GM23338 (cell line): Measurements from ENCODE around the gene TCFL5. TPM values are rescaled to one million over a fixed set of nuclear protein-coding genes. Genes with fewer than 3 reads are reported as not detected.

ENCODE experiments used
- ATAC-seq: fragments of 200-7000 bp; cut with Tn5 transposase; 3 replicates; pipeline ENCODE4 v1.9.1; 2020
- DNase-seq: peaks from one replicate; pipeline ENCODE4 v3.0.0-alpha.2; 2015; ENCODE audit warnings: low spot score
- H2AFZ ChIP-seq: fragments of 200-600 bp; sonication (generic); 2 replicates; pipeline ENCODE4 v1.8.0; 2016; ENCODE audit warnings: antibody characterized with exemption, mild to moderate bottlenecking, moderate library complexity
- H3F3A ChIP-seq: fragments of 200-600 bp; sonication (generic); replicated peaks from 2 replicates; pipeline ENCODE4 v1.8.0; 2017; ENCODE audit warnings: antibody characterized with exemption, mixed run types, low read depth
- H3K27ac ChIP-seq: fragments of 200-600 bp; sonication (generic); 2 replicates; pipeline ENCODE4 v1.6.1; 2016; ENCODE audit warnings: low read depth
- H3K27me3 ChIP-seq: fragments of 200-600 bp; sonication (generic); 2 replicates; pipeline ENCODE4 v1.8.0; 2016; ENCODE audit warnings: mild to moderate bottlenecking, mixed run types, moderate library complexity; ENCODE audit not compliant: insufficient read depth
- H3K36me3 ChIP-seq: fragments of 200-600 bp; sonication (generic); 2 replicates; pipeline ENCODE4 v1.8.0; 2016; ENCODE audit warnings: mild to moderate bottlenecking; ENCODE audit not compliant: insufficient read depth
- H3K4me1 ChIP-seq: fragments of 200-600 bp; sonication (generic); 2 replicates; pipeline ENCODE4 v1.8.0; 2016; ENCODE audit warnings: mild to moderate bottlenecking, moderate library complexity; ENCODE audit not compliant: insufficient read depth
- H3K4me2 ChIP-seq: fragments of 200-600 bp; sonication (generic); 2 replicates; pipeline ENCODE4 v1.7.1; 2017; ENCODE audit warnings: mixed run types
- H3K4me3 ChIP-seq: fragments of 200-600 bp; sonication (generic); 2 replicates; pipeline ENCODE4 v1.6.1; 2016; ENCODE audit warnings: mixed run types
- H3K79me2 ChIP-seq: fragments of 200-600 bp; sonication (generic); replicated peaks from 2 replicates; pipeline ENCODE4 v1.8.0; 2017; ENCODE audit warnings: mild to moderate bottlenecking; ENCODE audit not compliant: insufficient read depth
- H3K9me2 ChIP-seq: fragments of 200-600 bp; sonication (generic); 2 replicates; pipeline ENCODE4 v1.8.0; 2017; ENCODE audit not compliant: insufficient read depth
- H4K20me1 ChIP-seq: fragments of 200-600 bp; sonication (generic); replicated peaks from 2 replicates; pipeline ENCODE4 v1.8.0; 2017; ENCODE audit warnings: mild to moderate bottlenecking; ENCODE audit not compliant: insufficient read depth
- H3K27ac Mint-ChIP-seq: 2 replicates; pipeline ENCODE4 v1.8.0; 2020; ENCODE audit warnings: inconsistent platforms, mild to moderate bottlenecking, moderate library complexity, mixed read lengths
- H3K27me3 Mint-ChIP-seq: 3 replicates; pipeline ENCODE4 v1.8.0; 2022; ENCODE audit warnings: low read depth, mild to moderate bottlenecking, moderate library complexity, mixed read lengths, inconsistent platforms; ENCODE audit not compliant: insufficient read depth, poor library complexity
- H3K36me3 Mint-ChIP-seq: 3 replicates; pipeline ENCODE4 v1.8.0; 2021; ENCODE audit warnings: low read depth, mild to moderate bottlenecking, inconsistent platforms, moderate library complexity, mixed read lengths
- H3K4me1 Mint-ChIP-seq: 3 replicates; pipeline ENCODE4 v1.8.0; 2020; ENCODE audit warnings: mild to moderate bottlenecking, inconsistent platforms, mixed read lengths
- H3K4me3 Mint-ChIP-seq: 3 replicates; pipeline ENCODE4 v1.8.0; 2021; ENCODE audit warnings: moderate library complexity, mild to moderate bottlenecking, inconsistent platforms, mixed read lengths
- H3K9me3 Mint-ChIP-seq: 3 replicates; pipeline ENCODE4 v1.8.0; 2020; ENCODE audit warnings: moderate library complexity, mild to moderate bottlenecking, inconsistent platforms, mixed read lengths
- CREB1 ChIP-seq: fragments of 250-450 bp; sonication (Bioruptor Pico); IDR thresholded peaks from 2 replicates; pipeline ENCODE4 v1.5.0; 2020; ENCODE audit warnings: low read depth, mild to moderate bottlenecking, moderate library complexity
- EZH2 ChIP-seq: fragments of 200-600 bp; sonication (generic); IDR thresholded peaks from one replicate; pipeline ENCODE4 v1.8.0; 2017; ENCODE audit warnings: antibody characterized with exemption, mild to moderate bottlenecking, low read depth; ENCODE audit not compliant: unreplicated experiment
- EZH2phosphoT487 ChIP-seq: fragments of 200-600 bp; sonication (generic); IDR thresholded peaks from one replicate; pipeline ENCODE4 v1.8.1; 2018; ENCODE audit warnings: antibody characterized with exemption; ENCODE audit not compliant: unreplicated experiment
- JUNB ChIP-seq: IDR thresholded peaks from one replicate; pipeline ENCODE4 v1.6.1; 2016; ENCODE audit warnings: antibody characterized with exemption; ENCODE audit not compliant: unreplicated experiment
- NANOG ChIP-seq: IDR thresholded peaks from 2 replicates; pipeline ENCODE4 v1.6.1; 2016; ENCODE audit warnings: antibody characterized with exemption, borderline replicate concordance
- POLR2AphosphoS5 ChIP-seq: IDR thresholded peaks from 2 replicates; pipeline ENCODE4 v1.6.1; 2016; ENCODE audit warnings: antibody characterized with exemption, low read depth
- ZNF114 ChIP-seq: fragments of 250-450 bp; sonication (Bioruptor Pico); IDR thresholded peaks from 2 replicates; pipeline ENCODE4 v1.5.0; 2020; ENCODE audit warnings: mild to moderate bottlenecking, moderate library complexity
- ZNF331 ChIP-seq: fragments of 250-450 bp; sonication (Bioruptor Pico); IDR thresholded peaks from 2 replicates; pipeline ENCODE4 v1.5.0; 2020; ENCODE audit warnings: low read depth, mild to moderate bottlenecking, moderate library complexity
- polyA plus RNA-seq: library from polyadenylated mRNA; unstranded; fragments of >200 nt; fragmentation: Nextera tagmentation; extraction: Ambion mirVana; gene quantifications from 2 replicates; pipeline ENCODE4 v1.2.1, GENCODE V29; 2016
- total RNA-seq: library from RNA; depleted of rRNA; stranded (reverse); fragments of >200 nt; shearing (Covaris generic); gene quantifications from 2 replicates; pipeline ENCODE4 v1.2.3, GENCODE V29; 2014
- TF ChIP-seq, protein P1 (sequence below): IDR thresholded peaks from 2 replicates; pipeline ENCODE4 v1.6.1; 2016; ENCODE audit warnings: antibody characterized with exemption
- TF ChIP-seq, protein P2 (sequence below): IDR thresholded peaks from one replicate; pipeline ENCODE4 v1.6.1; 2018; ENCODE audit warnings: antibody characterized with exemption; ENCODE audit not compliant: unreplicated experiment
- TF ChIP-seq, protein P3 (sequence below): fragments of 250-450 bp; sonication (Bioruptor Pico); IDR thresholded peaks from 2 replicates; pipeline ENCODE4 v1.5.0; 2020; ENCODE audit warnings: mild to moderate bottlenecking, moderate library complexity
- TF ChIP-seq, protein P4 (sequence below), 2 experiments: fragments of 200-600 bp in 1 of 2; sonication (generic) in 1 of 2; conservative IDR thresholded peaks; 2 replicates each; pipeline versions ENCODE4 v1.5.1 to v1.6.1; 2016 to 2017; ENCODE audit warnings: antibody characterized with exemption in 2 of 2, low read depth in 2 of 2, mild to moderate bottlenecking in 2 of 2, moderate library complexity in 1 of 2

TCFL5 gene
- total and polyA plus RNA-seq, 2 experiments from 2014 or later: 5.8 to 19.3 TPM

DNA sequence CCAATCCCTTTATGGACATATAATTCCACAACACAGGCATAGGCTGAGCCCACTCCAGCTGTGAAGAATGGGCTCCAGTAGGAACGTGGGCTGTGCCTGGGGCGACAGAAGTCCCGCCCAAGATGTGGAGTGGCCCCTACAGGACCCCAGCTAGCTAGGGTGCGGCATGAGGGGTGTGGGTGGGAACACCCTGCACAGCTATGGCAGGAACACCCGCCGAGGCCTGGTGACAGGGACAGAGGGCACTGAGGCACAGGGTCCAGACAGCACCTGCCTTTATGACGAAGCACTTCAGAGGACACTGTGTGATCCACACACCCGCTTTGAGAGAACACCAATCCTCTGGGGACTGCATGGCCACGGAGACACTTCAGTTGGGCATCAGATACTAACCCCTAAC lies 28.2 kb upstream of the TCFL5 start:
- H3K4me1 ChIP-seq: peaks cover 8% of the 10 kb centered on the region
- H3K27me3 Mint-ChIP-seq: peaks cover 16% of the 10 kb centered on the region

More for the DNA sequence above, 28.2 kb upstream of the TCFL5 start:
- H3K9me2 ChIP-seq: no peaks in the 10 kb centered on the region
- H3K79me2 ChIP-seq: no peaks in the 10 kb centered on the region
- no peak for ATAC-seq
- peaks cover 77% of the 10 kb centered on the region for H3K36me3 ChIP-seq
- no peak overlapping the region for H3K27ac ChIP-seq
- no peak overlapping the region for H3K4me3 ChIP-seq
- H3K27me3 ChIP-seq: no peaks in the 10 kb centered on the region
- TF ChIP-seq EZH2 (no peak), ZNF114 (CRISPR knock-in tag) (no peak), NANOG (no peak), JUNB (no peak), EZH2phosphoT487 (no peak), CREB1 (CRISPR knock-in tag) (no peak), ZNF331 (CRISPR knock-in tag) (no peak), POLR2AphosphoS5 (no peak)
- TF ChIP-seq, protein P1, sequence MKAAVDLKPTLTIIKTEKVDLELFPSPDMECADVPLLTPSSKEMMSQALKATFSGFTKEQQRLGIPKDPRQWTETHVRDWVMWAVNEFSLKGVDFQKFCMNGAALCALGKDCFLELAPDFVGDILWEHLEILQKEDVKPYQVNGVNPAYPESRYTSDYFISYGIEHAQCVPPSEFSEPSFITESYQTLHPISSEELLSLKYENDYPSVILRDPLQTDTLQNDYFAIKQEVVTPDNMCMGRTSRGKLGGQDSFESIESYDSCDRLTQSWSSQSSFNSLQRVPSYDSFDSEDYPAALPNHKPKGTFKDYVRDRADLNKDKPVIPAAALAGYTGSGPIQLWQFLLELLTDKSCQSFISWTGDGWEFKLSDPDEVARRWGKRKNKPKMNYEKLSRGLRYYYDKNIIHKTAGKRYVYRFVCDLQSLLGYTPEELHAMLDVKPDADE: no peak
- TF ChIP-seq, protein P2, sequence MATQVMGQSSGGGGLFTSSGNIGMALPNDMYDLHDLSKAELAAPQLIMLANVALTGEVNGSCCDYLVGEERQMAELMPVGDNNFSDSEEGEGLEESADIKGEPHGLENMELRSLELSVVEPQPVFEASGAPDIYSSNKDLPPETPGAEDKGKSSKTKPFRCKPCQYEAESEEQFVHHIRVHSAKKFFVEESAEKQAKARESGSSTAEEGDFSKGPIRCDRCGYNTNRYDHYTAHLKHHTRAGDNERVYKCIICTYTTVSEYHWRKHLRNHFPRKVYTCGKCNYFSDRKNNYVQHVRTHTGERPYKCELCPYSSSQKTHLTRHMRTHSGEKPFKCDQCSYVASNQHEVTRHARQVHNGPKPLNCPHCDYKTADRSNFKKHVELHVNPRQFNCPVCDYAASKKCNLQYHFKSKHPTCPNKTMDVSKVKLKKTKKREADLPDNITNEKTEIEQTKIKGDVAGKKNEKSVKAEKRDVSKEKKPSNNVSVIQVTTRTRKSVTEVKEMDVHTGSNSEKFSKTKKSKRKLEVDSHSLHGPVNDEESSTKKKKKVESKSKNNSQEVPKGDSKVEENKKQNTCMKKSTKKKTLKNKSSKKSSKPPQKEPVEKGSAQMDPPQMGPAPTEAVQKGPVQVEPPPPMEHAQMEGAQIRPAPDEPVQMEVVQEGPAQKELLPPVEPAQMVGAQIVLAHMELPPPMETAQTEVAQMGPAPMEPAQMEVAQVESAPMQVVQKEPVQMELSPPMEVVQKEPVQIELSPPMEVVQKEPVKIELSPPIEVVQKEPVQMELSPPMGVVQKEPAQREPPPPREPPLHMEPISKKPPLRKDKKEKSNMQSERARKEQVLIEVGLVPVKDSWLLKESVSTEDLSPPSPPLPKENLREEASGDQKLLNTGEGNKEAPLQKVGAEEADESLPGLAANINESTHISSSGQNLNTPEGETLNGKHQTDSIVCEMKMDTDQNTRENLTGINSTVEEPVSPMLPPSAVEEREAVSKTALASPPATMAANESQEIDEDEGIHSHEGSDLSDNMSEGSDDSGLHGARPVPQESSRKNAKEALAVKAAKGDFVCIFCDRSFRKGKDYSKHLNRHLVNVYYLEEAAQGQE: no peak
- TF ChIP-seq, protein P3, sequence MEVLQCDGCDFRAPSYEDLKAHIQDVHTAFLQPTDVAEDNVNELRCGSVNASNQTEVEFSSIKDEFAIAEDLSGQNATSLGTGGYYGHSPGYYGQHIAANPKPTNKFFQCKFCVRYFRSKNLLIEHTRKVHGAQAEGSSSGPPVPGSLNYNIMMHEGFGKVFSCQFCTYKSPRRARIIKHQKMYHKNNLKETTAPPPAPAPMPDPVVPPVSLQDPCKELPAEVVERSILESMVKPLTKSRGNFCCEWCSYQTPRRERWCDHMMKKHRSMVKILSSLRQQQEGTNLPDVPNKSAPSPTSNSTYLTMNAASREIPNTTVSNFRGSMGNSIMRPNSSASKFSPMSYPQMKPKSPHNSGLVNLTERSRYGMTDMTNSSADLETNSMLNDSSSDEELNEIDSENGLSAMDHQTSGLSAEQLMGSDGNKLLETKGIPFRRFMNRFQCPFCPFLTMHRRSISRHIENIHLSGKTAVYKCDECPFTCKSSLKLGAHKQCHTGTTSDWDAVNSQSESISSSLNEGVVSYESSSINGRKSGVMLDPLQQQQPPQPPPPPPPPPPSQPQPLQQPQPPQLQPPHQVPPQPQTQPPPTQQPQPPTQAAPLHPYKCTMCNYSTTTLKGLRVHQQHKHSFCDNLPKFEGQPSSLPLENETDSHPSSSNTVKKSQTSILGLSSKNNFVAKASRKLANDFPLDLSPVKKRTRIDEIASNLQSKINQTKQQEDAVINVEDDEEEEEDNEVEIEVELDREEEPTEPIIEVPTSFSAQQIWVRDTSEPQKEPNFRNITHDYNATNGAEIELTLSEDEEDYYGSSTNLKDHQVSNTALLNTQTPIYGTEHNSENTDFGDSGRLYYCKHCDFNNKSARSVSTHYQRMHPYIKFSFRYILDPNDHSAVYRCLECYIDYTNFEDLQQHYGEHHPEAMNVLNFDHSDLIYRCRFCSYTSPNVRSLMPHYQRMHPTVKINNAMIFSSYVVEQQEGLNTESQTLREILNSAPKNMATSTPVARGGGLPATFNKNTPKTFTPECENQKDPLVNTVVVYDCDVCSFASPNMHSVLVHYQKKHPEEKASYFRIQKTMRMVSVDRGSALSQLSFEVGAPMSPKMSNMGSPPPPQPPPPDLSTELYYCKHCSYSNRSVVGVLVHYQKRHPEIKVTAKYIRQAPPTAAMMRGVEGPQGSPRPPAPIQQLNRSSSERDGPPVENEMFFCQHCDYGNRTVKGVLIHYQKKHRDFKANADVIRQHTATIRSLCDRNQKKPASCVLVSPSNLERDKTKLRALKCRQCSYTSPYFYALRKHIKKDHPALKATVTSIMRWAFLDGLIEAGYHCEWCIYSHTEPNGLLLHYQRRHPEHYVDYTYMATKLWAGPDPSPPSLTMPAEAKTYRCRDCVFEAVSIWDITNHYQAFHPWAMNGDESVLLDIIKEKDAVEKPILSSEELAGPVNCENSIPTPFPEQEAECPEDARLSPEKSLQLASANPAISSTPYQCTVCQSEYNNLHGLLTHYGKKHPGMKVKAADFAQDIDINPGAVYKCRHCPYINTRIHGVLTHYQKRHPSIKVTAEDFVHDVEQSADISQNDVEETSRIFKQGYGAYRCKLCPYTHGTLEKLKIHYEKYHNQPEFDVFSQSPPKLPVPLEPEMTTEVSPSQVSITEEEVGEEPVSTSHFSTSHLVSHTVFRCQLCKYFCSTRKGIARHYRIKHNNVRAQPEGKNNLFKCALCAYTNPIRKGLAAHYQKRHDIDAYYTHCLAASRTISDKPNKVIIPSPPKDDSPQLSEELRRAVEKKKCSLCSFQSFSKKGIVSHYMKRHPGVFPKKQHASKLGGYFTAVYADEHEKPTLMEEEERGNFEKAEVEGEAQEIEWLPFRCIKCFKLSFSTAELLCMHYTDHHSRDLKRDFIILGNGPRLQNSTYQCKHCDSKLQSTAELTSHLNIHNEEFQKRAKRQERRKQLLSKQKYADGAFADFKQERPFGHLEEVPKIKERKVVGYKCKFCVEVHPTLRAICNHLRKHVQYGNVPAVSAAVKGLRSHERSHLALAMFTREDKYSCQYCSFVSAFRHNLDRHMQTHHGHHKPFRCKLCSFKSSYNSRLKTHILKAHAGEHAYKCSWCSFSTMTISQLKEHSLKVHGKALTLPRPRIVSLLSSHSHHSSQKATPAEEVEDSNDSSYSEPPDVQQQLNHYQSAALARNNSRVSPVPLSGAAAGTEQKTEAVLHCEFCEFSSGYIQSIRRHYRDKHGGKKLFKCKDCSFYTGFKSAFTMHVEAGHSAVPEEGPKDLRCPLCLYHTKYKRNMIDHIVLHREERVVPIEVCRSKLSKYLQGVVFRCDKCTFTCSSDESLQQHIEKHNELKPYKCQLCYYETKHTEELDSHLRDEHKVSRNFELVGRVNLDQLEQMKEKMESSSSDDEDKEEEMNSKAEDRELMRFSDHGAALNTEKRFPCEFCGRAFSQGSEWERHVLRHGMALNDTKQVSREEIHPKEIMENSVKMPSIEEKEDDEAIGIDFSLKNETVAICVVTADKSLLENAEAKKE (CRISPR knock-in tag): no peak
- TF ChIP-seq, protein P4, sequence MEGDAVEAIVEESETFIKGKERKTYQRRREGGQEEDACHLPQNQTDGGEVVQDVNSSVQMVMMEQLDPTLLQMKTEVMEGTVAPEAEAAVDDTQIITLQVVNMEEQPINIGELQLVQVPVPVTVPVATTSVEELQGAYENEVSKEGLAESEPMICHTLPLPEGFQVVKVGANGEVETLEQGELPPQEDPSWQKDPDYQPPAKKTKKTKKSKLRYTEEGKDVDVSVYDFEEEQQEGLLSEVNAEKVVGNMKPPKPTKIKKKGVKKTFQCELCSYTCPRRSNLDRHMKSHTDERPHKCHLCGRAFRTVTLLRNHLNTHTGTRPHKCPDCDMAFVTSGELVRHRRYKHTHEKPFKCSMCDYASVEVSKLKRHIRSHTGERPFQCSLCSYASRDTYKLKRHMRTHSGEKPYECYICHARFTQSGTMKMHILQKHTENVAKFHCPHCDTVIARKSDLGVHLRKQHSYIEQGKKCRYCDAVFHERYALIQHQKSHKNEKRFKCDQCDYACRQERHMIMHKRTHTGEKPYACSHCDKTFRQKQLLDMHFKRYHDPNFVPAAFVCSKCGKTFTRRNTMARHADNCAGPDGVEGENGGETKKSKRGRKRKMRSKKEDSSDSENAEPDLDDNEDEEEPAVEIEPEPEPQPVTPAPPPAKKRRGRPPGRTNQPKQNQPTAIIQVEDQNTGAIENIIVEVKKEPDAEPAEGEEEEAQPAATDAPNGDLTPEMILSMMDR (conservative IDR thresholded peaks at IDR 0.05; ENCODE audit: low read depth in 2 of 2): no peak
- Mint-ChIP-seq H3K4me1 (peaks cover 24% of the 10 kb centered on the region), H3K27ac (no peak overlapping the region), H3K36me3 (peaks cover 88% of the 10 kb centered on the region), H3K9me3 (no peaks in the 10 kb centered on the region), H3K4me3 (no peak overlapping the region)
- no peak overlapping the region for H2AFZ ChIP-seq
- H4K20me1 ChIP-seq: peaks cover 25% of the 10 kb centered on the region
- H3K4me2 ChIP-seq: no peak overlapping the region
- no peak for DNase-seq
- H3F3A ChIP-seq: peaks cover 91% of the 10 kb centered on the region
